NCI-H345 (cell line): ENCODE data around the gene ENPEP.
"Not testable (repeated sequence)": the region's sequence is repeated elsewhere in the genome, so short reads cannot be mapped to it uniquely, and the experiment has no call there.

Experiments
- DNase-seq: peaks from one replicate; lab custom pipeline; 2025; lab: John Stamatoyannopoulos, UW

The ENPEP gene

DNA sequence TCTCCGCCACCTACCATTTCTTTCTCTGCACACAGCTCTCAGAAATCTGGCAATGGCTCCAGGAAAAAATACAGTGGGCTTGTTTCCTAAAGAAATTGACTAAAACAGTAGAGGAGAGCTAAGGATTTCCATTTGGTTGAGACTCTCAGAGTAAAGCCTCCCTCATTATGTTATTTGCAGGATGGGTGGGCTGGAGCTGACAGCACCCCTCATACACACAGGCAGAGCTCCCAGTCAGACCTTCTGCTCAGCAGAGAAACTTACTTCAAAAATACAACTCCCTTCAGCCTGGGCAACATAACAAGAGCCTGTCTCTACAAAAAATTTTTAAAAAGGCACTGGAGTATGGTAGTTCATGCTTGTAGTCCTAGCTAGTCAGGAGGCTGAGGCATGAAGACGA lies 44.9 kb downstream of the ENPEP start:
- DNase-seq = no peak

DNA sequence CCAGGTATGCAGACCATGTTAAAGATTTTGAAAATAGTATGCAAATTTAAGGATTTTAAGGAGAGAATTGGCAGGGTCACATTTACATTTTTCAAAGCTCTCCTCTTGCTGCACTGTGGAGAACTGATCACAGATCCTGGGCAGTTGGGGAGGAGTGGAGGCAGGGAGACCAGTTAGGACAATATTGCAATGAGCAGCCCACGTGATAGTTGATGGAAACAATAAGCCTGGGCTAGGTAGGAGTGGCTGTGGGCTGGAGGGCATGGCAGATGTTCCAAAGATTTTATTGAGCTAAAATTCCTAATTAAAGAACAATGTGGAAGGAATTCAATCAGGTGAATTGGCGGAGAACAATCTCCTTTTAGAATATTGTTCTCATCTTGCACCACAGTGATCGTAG lies 50.6 kb downstream of the ENPEP start:
- no peak for DNase-seq

DNA sequence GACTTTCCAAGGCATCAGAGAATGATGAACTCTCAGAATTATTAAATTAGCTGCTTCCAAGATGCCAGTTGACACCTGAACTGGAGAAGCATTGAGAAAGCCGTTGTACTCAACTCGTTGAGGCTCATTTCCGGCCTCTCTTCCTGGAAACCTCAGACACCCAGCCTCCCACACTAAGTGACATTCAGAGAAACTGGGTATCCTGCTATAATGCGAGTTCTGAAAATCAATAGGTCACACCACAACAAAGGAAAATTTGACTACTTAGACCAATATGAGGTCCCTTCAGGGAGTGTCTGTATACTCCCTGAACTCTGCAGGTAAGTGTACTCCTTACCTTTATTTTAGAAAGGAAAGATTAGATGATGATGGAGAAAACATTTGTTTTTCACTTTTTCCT lies 51.2 kb downstream of the ENPEP start:
- DNase-seq = no peak

DNA sequence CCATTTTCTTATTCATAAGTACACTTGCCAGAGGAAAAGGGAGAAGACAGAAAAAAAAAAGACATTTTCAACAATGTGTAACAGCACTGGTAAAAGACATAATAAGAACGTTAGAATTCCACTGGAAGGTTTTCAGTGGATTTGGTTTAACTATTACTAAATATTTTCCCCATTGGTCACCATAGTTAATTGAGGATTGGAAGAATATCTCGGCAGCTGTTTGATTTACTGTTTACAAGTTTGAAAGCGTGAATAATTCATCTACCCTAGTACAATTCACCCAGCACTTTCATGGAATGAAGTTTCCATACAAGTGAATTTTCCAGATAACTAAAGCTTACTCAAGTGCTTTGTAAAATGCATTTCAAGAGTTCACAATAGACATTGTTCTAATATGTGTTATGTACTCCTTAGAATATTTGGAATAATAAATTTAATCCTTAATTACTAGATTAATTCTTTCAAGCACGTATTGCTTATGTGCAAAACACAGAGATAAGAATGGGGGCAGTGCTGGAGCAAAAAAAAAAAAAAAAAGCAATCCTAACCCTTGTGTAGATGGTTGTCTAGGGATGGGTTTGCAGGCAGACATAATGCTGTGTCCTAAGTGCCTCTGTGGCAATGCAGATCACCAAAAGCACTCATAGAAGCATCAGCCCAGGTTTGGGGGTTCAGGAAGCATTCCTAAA lies 57.1 kb downstream of the ENPEP start:
- no peak for DNase-seq

DNA sequence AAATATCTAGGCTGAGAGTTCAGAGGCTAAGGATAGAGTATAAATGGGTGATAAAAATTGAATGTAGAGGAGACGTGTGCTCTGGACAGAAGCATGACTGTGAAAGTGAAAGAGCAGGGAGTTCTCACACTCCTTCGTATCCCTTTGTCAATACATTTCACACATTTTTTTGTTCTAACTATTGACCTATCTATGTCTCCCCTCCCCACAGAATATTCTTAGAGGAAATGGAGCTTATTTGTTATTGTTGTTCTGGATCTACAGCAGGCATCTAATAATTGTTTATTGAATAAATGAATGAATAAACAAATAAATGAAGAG lies 57.6 kb downstream of the ENPEP start:
- no peak for DNase-seq

DNA sequence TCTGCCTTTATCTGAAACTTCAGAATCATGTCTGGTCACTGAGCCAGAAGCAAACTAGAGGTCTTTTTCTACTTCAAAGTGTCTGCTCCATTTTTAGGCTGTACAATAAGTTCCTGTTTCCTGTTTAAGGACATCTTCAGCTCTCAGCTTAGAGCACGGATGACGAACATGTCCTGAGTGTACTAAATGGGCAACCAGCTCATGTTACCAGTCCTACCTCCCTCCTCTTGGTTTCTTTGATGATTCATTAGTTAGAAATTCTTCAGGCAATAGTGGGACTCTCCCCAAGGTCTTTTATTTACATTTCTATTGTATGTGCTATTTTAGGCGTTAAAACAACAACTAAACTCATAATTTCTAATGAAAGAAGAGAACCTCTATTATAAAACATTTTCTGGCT lies 58.0 kb downstream of the ENPEP start:
- DNase-seq = peak; percentile 7

DNA sequence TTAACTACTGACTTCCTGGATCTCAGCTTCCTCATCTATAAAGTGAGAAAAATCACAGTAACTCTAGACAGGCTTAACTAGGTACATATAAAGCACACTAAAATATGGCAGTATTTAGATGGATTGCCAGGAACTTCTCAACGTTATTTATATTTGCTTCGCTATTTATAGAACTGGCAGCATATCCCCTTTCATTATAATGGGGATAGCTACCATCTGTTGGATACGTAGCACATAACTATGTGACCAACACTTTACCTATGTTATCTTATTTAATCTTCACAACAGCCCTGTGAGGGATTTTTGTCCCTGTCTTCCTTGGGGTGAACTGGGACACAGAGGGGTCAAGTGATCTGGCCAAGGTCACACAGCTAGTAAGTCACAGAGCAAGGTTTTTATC lies 64.6 kb downstream of the ENPEP start:
- no peak for DNase-seq

DNA sequence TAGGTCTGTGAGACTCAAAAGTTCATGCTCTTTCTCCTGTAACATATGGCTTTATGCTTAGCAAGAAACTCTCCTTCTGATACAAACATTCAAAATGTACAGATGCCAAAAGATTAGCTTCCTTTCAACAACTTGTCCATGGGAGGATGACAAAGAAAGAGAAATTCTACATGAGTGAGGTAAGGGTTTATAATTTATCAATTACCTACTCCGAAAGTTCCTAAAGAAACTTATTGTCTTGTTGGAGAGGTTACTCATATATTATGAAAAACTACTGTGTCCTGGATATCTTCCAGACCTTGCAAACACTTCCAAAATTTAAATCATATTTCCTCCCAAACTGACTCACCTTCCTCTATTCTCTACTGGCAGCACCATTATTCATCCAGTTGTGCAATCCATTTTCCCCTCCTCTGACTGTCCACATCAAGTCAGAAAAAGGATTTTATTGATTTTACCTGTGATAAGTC lies 65.1 kb downstream of the ENPEP start:
- DNase-seq = no peak

DNA sequence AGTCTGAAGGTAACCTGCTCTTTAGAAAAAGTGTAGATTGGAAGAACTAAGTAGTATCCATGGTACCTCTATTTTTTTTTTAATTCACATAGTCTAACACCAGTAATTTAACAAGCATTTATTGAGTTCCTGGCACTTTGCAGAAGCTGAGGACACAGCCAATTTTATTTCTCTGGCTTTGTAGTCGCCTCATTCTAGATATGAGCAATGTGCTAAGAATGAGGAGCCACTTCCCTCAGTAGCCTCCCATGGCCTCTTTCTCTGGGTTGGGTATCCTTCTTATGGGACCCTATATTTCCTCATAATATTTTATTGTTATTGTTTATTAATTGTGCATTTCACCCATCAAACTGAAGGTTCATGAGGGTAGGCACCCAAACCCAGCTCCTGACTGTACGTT lies 67.6 kb downstream of the ENPEP start:
- no peak for DNase-seq

DNA sequence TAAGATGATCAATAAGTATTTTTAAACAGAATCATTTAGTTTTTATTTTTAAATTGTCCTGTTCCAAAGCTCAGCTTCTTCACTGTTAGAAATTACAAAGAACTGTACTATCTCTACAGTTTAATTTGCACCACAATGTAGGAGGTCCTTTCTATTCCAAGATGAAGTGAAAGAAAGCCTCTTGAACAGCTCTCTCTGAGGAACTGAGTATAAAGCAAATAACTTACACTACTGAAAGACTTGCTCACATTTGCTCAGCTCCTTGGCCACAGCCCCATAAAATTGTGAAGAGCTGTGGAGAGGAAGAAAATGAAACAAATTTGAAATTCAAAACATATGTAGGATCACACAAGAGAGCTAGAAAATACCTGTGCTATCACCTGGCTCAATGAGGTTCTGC lies 68.6 kb downstream of the ENPEP start:
- no peak for DNase-seq

DNA sequence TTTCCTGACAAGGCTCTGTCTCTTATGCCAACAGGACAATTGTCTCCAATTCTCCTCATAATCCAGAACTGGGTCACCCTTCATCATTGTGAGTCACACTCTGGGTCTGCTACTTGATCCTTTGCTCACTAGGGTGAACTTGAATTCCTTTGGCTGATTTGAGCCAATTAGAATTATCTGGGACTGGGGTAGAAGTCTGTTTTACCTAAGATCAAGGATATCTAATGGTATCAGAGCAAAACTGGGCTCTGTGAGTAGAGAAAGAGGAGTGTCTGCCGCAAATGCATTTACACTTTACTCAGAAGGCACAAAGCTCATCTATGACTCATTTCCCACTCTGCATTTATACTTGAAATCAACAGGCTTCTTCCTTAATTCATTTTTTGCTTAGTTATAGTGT lies 74.3 kb downstream of the ENPEP start:
- DNase-seq = no peak

DNA sequence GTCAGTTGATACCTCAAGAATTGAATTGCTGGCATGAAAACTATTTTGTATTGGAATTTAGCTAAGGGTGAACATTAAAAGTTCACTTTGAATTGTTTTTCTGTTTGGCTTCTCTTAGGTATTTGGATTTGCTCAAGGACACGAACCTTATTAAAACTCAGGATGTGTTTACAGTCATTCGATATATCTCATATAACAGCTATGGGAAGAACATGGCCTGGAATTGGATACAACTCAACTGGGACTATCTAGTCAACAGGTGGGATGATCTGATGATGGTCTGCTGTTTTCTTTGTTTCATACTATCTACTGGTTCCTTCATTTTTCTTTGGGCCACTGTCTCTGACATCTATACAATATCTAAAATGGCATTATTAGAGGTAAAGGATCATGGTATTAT lies 77.2 kb downstream of the ENPEP start:
- no peak for DNase-seq

DNA sequence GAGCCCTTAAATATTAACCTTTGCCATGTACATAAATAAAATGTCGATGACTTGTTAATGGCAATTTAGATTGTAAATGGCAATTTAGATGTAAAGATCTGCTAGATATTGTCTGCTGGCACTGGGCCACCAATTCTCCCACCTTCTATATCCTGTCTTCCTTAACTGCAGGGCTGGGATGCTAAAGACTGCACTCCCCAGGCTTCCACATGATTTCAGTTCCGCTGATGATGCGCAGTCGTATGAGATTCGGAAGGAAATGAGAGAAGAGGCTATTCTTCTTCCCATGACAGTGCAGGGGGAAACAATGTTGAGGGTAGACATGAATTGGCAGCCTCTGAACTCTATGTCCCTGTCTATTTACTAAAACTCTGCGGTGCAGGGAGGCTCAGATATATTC lies 91.3 kb downstream of the ENPEP start:
- no peak for DNase-seq

DNA sequence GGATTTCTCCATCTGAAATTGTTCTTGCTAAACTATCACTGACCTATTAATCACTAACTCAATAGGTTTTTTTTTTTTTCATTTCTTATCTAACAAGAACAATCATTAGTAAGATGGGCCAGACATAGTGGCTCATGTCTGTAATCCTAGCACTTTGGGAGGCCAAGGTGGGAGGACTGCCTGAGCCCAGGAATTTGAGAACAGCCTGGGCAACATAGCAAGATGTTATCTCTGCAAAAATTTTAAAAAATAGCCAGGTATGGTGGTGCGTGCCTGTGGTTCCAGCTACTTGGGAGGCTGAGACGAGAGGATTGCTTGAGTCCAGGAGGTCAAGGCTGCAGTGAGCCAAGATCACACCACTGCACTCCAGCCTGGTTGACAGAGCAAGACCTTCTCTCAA lies 100.7 kb downstream of the ENPEP start:
- not testable (repeated sequence) for DNase-seq

DNA sequence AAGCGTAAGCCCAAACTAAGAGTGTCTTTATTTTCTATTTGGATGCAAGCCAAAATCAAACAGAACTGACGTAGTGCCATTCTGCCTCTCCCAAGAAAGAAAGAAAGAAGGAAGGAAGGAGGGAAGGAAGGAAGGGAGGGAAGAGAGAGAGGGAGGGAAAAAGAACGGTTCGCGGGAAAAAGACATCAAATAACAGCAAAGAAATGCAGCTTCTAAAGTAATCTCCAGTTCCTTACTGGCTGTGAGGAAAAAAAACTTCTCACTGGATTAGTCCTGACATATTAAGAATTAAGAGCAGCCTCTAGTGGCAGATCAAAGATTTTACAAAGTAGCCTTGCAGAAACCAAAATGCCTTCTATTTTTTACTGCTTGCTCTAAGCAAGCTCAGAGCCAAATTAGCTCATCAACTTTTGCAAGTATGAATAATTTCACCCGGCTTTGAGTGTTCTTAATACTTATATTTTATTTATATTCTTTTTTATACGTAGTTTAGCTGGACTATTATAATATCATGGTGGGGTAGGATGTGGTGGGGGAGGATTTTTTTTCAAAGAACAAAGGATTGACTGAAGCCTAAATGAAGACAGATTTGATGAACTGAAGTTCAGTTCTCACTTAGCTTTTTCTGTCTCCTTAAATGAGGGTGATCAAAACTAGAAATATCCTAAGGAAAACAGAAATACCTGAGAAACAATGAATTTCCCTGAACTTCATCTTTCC lies 110.3 kb downstream of the ENPEP start:
- DNase-seq = no peak

DNA sequence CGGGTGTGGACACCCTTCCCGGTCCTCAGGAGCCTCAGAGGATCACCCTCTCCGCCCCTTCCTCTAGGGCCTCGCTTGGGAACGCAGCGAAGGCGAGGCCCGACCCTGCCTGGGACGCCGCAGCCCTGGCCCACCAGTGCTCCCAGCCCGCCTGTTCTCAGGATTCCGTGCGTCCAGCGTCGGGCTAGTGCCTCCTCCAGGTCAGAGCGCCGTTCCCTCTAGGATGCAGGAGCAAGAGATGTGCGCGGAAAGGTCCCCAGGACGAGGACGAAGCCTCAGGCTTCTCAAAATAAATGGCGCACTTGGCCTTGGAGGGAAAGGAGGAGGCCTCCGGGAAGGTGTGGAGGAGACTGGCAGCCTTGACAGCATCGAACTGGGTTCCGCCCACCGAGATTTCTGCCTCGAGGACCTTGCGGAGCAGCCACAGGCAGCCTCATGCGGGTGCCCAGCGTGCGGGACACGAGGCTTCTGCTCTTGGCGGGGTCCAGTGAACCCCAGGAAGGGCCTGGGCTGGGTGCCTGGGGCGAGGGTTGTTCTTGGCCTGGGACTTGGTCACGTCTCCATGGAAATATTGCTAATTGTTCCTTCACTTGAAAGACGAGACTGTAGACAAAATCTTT lies 111.8 kb downstream of the ENPEP start:
- no peak for DNase-seq

DNA sequence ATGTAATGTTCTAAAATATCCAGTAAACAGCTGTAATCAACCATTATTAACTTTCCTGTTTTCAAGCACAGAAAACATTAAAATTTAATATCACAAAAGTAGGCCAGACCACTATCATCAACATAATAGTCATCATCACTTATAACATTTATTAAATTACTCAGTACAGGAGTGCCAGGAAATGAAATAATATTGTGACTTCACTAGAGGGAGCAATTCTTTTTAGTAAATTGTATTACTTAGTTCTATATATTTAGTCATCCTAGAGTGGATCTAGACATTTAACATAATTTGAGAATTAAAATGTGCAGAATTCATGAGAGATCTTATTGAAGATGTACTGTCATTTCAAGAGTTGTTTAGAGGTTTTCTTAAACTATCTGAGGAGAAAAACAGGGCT lies 113.3 kb downstream of the ENPEP start:
- DNase-seq = no peak

DNA sequence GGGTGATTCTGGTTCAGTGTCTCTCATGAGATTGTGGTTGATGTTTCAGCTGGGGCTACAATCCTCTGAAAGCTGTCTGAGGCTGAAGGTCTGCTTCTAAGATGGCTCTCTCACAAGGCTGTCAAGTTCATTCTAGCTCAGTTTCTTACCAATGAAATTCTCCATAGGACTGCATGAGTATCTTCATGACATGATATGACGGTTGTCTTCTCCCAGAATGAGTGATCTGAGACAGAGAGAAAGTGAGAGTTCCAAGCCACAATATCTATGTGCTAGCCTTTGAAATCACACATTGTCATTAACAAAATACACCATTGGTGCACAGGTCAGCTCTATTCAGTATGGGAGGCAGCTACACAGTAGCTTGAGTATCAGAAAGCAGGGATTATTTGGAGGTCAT lies 119.6 kb downstream of the ENPEP start:
- DNase-seq = no peak

DNA sequence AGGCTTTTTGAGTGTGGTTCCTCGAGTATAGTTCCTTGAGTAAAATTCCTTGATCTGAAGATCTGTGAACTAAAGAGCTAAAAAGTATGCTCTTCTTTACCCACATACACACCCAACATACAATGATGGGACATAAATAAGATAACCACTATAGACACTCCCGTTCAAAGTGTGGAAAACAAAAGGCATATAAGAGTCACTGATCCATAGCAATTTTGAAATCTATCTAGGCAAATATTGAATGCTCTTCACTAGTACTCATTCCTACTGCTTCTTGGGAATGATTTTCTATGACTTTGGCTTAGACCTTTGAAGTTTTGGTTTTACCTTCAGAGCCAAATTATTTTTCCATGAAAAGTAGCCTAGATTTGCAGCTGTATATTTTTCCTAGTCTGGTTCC lies 120.5 kb downstream of the ENPEP start:
- DNase-seq = no peak

DNA sequence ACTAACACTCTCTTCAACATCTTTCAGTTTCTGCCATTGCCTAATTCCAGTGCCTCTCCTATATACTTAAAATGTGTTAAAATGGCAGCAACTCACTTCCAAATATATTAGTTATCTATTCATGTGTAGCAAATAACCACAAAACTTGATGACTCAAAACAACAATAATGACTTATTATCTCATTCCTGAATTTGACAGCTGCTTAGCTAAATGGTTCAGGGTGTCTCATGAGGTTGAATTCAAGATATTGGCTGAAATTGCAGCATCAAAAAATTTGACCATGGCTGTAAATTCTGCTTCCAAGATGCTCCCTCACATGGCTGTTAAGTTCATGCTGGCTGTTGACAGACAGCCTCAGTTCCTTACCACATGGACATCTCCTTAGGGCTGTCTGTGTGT lies 121.6 kb downstream of the ENPEP start:
- no peak for DNase-seq

DNA sequence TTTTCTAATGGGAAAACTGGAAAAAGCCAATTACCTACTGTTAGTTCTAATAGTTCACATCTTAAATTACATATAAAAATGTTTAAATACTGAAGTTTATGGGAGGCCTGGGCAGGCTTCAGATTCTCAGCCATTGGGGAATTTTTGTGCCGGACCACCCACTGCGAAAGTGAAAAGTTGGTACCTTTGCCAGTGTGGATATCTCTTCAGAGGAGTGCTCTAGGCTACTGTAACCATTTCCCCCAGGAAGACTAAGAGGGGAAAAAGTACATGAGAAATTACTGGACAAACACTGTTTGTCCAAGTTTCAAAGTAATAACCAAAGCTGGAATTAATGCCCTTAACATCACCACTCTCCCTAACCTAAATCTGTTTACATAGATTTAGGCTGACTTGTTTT lies 126.1 kb downstream of the ENPEP start:
- no peak for DNase-seq

DNA sequence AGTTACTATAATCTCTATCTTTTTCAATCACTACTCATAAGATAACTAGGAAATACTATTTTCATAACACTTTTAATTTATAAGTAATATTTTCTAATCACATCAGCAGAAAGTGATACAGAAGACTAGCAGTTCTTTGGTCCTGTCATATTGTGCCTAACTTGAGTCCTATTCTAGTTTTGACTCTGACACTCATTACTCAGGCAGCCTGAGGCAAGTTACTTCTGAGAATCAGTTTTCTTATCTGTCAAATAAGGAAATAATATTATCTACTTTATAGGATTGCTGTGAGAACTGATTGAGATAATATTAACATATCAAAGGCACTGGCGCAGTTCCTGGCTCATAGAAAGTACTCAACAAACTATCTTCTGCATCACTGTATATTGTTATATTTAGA lies 129.1 kb downstream of the ENPEP start:
- DNase-seq = no peak

DNA sequence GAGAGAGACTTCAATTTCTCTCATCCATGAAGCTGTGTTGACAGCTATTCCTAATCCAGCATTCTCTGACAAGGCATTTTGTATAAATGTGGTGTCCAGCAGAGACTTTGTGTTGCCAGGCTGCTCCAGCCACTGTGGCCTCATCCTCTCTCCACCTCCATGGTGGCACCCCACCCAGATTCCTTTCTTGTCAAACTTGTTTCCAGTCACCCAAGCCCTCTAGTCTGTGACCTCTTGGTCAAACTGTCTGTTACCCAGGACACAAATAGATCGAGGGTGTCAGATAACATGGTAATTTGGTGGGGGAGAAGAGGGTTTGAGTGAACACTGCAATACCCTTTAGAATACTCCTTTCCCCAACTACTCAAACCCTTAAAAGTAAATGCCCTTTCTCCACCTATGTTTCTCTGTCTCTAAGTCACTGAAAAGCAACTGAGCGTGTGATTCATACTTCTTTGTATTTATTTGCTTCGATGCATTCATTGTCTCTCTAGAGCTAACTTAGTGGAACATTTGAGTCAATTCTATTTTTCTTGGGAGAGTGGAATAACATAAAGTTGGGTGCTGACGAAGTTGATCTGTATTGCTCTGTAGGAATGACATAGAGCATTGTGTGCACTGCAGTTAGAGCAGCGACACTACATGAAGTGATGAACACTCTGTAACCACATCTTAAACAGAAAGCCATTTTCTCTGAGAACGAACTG lies 133.2 kb downstream of the ENPEP start:
- DNase-seq = no peak
